Activated CD8-positive, alpha-beta memory T cell treated with anti-CD3 and anti-CD28 coated beads, Interleukin-2, amount 50 U/mL, for 4 hours (primary cell): ENCODE results near the gene RASA3.

Experiments
- DNase-seq: peaks from one replicate; pipeline ENCODE4 v3.0.0-alpha.2; 2020

RASA3 gene

GRCh38 chr13:113946409-113947181 is 185.8 kb downstream of the RASA3 start:
- DNase-seq: no peak

GRCh38 chr13:113945857-113946408 is 186.5 kb downstream of the RASA3 start:
- DNase-seq: no peak

- DNase-seq: no peak
These were observed 188.4 kb downstream of the RASA3 start for GRCh38 chr13:113943821-113944565.

GRCh38 chr13:113942591-113943103 is 189.8 kb downstream of the RASA3 start:
- no peak for DNase-seq

- no peak for DNase-seq
These were observed 190.7 kb downstream of the RASA3 start for GRCh38 chr13:113941571-113942191.

- DNase-seq: no peak
These were observed 192.5 kb downstream of the RASA3 start for GRCh38 chr13:113939944-113940297.

- DNase-seq: no peak
These were observed 193.1 kb downstream of the RASA3 start for GRCh38 chr13:113939129-113939943.

GRCh38 chr13:113938716-113939115 is 193.7 kb downstream of the RASA3 start:
- DNase-seq: no peak

- no peak for DNase-seq
These were observed 194.2 kb downstream of the RASA3 start for GRCh38 chr13:113938246-113938645.

GRCh38 chr13:113937527-113938180 is 194.8 kb downstream of the RASA3 start:
- DNase-seq: no peak

GRCh38 chr13:113937073-113937472 is 195.3 kb downstream of the RASA3 start:
- no peak for DNase-seq

- no peak for DNase-seq
These were observed 196.1 kb downstream of the RASA3 start for GRCh38 chr13:113936166-113936965.

- peak; percentile 4 for DNase-seq
These were observed 197.2 kb downstream of the RASA3 start for GRCh38 chr13:113935001-113935844.

- DNase-seq: peak; percentile 1
These were observed 197.8 kb downstream of the RASA3 start for GRCh38 chr13:113934576-113934975.

GRCh38 chr13:113933901-113934300 is 198.5 kb downstream of the RASA3 start:
- peak; percentile 3 for DNase-seq

- peak; percentile 8 for DNase-seq
These were observed 200.5 kb downstream of the RASA3 start for GRCh38 chr13:113931841-113932459.

- peak; percentile 68 for DNase-seq
These were observed 201.5 kb downstream of the RASA3 start for GRCh38 chr13:113930671-113931637.
